Neutrophil (primary cell): ENCODE measurements around the gene DNM1.

Experiments used
- H3K27ac ChIP-seq: fragments of 200-600 bp; sonication (generic); 2 replicates; pipeline ENCODE4 v1.5.1; 2016; ENCODE audit warnings: mild to moderate bottlenecking, moderate library complexity
- H3K27me3 ChIP-seq: fragments of 200-600 bp; sonication (generic); 2 replicates; pipeline ENCODE4 v1.6.0; 2016; ENCODE audit warnings: mild to moderate bottlenecking
- H3K36me3 ChIP-seq: fragments of 200-600 bp; sonication (generic); 2 replicates; pipeline ENCODE4 v1.5.1; 2017
- H3K4me1 ChIP-seq, 2 experiments: fragments of 200-600 bp in 1 of 2; sonication (generic) in 1 of 2; 1 replicate in 1 of 2; 2 replicates in 1 of 2; pipeline versions ENCODE4 v1.5.1 to v1.6.1; 2013 to 2016; ENCODE audit warnings: low read depth in 1 of 2, low read length in 1 of 2, mild to moderate bottlenecking in 1 of 2, moderate library complexity in 1 of 2; ENCODE audit not compliant: control insufficient read depth in 1 of 2, insufficient read depth in 1 of 2
- H3K4me3 ChIP-seq, 2 experiments: fragments of 200-600 bp in 1 of 2; sonication (generic) in 1 of 2; 1 replicate in 1 of 2; 2 replicates in 1 of 2; pipeline ENCODE4 v1.5.1; 2013 to 2016; ENCODE audit warnings: low read depth in 1 of 2, low read length in 1 of 2, mild to moderate bottlenecking in 1 of 2, moderate library complexity in 1 of 2
- H3K9me3 ChIP-seq: fragments of 200-600 bp; sonication (generic); 2 replicates; pipeline ENCODE4 v1.5.1; 2016
- CTCF ChIP-seq: fragments of 200-600 bp; sonication (generic); IDR thresholded peaks from 2 replicates; pipeline ENCODE4 v1.5.1; 2016; ENCODE audit warnings: antibody characterized with exemption

The DNM1 gene

GRCh38 chr9:128205296-128205944 lies 2.2 kb downstream of the DNM1 start:
- Histone ChIP-seq H3K9me3 (no peaks in the 10 kb centered on the region), H3K4me3 (no peak overlapping the region), H3K27me3 (peaks cover 40% of the 10 kb centered on the region), H3K4me1 (peaks cover 15% of the 10 kb centered on the region in 2 experiments), H3K36me3 (no peaks in the 10 kb centered on the region), H3K27ac (no peak overlapping the region)
- TF ChIP-seq CTCF: no peak

GRCh38 chr9:128206484-128206883 lies 3.3 kb downstream of the DNM1 start:
- Histone ChIP-seq H3K27me3 (peaks cover 40% of the 10 kb centered on the region), H3K9me3 (no peaks in the 10 kb centered on the region), H3K4me3 (no peak overlapping the region), H3K4me1 (peaks cover 15% of the 10 kb centered on the region in 2 experiments), H3K27ac (no peak overlapping the region), H3K36me3 (no peaks in the 10 kb centered on the region)
- TF ChIP-seq CTCF: no peak

DNA sequence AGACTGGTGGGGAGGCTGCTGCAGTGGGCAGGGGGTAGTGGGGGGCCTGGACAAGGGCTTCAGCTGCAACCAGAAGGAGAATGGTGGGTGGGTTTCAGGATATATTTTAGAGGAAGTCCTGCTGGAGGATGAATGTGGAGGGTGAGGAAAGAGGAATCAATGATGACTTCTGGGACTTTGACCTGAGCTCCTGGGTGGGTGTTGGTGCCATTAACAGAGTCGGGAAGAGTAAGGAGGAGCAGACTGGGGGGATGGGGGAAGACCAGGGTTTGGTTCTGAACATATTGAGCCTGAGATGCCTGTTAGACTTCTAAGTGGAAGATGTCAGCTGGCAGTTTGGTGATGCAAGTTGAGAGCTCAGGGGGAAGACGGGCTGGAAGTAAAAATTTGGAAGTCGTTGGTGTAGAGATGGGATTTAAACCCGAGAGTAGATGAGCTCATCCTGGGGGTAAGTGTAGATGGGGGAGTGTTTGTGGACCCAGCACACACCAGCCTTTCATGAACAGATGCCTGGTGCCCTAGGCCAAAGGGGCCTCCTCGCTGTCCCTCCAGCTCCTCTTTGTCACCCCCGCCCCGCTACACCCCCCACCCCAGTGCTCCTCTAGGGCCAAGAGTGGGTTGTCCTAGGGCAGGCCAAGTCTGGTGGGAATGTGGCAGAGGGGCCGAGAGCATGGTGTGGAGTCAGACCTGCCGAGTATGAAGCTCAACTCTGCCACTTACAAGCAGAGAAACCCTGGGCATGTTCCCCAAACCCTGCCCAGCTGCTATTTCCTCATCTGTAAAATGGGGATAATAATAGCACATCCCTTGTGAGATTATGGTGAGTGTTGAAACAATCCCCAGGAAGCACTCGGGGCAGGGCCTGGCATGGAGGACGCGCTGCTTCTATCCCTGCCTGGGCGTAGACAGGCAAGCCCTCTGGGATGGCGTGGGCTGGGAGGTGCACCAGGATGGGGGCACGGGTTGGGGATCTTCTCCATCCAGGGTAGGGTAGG lies 4.0 kb downstream of the DNM1 start:
- Histone ChIP-seq H3K27me3 (peaks cover 40% of the 10 kb centered on the region), H3K4me3 (no peak overlapping the region), H3K36me3 (no peaks in the 10 kb centered on the region), H3K9me3 (no peaks in the 10 kb centered on the region), H3K27ac (no peak overlapping the region), H3K4me1 (peaks cover 15% of the 10 kb centered on the region in 2 experiments)
- no peak for TF ChIP-seq CTCF

DNA sequence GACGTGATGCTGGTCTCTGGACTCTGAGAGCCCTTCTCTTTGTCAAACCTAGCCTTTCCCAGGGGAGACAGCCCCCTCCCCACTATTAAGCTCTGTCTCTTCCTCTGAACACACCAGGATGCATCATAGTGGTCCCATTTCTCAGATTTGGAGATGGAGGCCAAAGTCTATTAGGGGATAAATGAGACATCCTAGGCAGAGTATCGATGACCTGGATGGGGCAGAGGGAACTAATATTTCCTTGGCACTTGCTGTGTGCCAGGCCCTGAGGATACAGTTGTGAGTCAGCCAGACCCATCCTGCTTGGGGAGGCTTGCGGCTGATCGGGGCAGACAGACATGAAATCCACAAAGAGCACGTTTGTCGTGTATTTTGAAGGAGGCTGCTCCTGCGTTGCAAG lies 5.2 kb downstream of the DNM1 start:
- TF ChIP-seq CTCF: no peak
- Histone ChIP-seq H3K4me1 (peaks cover 9% of the 10 kb centered on the region in 2 experiments), H3K4me3 (no peak overlapping the region), H3K27me3 (peaks cover 41% of the 10 kb centered on the region), H3K36me3 (no peaks in the 10 kb centered on the region), H3K9me3 (no peaks in the 10 kb centered on the region), H3K27ac (no peak overlapping the region)

- H3K36me3 ChIP-seq: no peaks in the 10 kb centered on the region
- no peaks in the 10 kb centered on the region for H3K9me3 ChIP-seq
- no peak for TF ChIP-seq CTCF
- peaks cover 34% of the 10 kb centered on the region for H3K27me3 ChIP-seq
- H3K27ac ChIP-seq: no peak overlapping the region
- H3K4me1 ChIP-seq: peaks cover 2 to 3% of the 10 kb centered on the region in 2 experiments
- no peak overlapping the region for H3K4me3 ChIP-seq
Measured at GRCh38 chr9:128208946-128209669, 5.9 kb downstream of the DNM1 start.
